Colonic mucosa (tissue), 4 donors: ENCODE data around the gene FAM149B1. TPM values are rescaled to one million over a fixed set of nuclear protein-coding genes. Genes with fewer than 3 reads are reported as not detected.

Experiments used
- DNase-seq: peaks from one replicate; pipeline ENCODE4 v3.0.0-alpha.2; 2020
- H3K27ac ChIP-seq: fragments of 200-600 bp; one replicate; pipeline ENCODE4 v1.8.0; 2021
- H3K27me3 ChIP-seq: fragments of 200-600 bp; one replicate; pipeline ENCODE4 v1.8.0; 2021
- H3K36me3 ChIP-seq: fragments of 200-600 bp; one replicate; pipeline ENCODE4 v1.8.0; 2021
- H3K4me1 ChIP-seq: fragments of 200-600 bp; one replicate; pipeline ENCODE4 v1.8.0; 2021; ENCODE audit warnings: mild to moderate bottlenecking
- H3K4me3 ChIP-seq: fragments of 200-600 bp; one replicate; pipeline ENCODE4 v1.8.0; 2021
- H3K9ac ChIP-seq, 2 donors: one replicate each; pipeline ENCODE4 v1.7.0; 2013; ENCODE audit warnings: control low read depth in 2 of 2, low read depth in 2 of 2, low read length in 2 of 2
- H3K9me3 ChIP-seq: fragments of 200-600 bp; one replicate; pipeline ENCODE4 v1.8.0; 2021
- CTCF ChIP-seq: fragments of 200-600 bp; IDR thresholded peaks from one replicate; pipeline ENCODE4 v1.8.0; 2022; ENCODE audit warnings: antibody characterized with exemption, mild to moderate bottlenecking
- intact Hi-C: fragments of 100-400 bp; cut with DNase I; formaldehyde crosslinking; loops from one replicate; pipeline ENCODE4 v1.14.1; 2022
- total RNA-seq, 2 donors: library from RNA; stranded (reverse); fragmentation: NEBNext Ultra II Directional in 1 of 2; extraction: Animal tissue kit (Norgen Biotek cat#: 25700) in 1 of 2; gene quantifications; one replicate each; pipeline ENCODE4 v1.2.1, GENCODE V29; 2021
- donor health status: healthy.
- donor health status: DM: no; HTN: no; CAD: no.
- donor health status: DM: no; HTN: no; CAD: no.

Gene FAM149B1
- total RNA-seq, 2 donors from 2014 or later: 14.0 to 16.4 TPM

- intact Hi-C loops: no loop called here
- TF ChIP-seq CTCF: no peak
- Histone ChIP-seq H3K36me3 (no peaks in the 10 kb centered on the region), H3K9me3 (no peaks in the 10 kb centered on the region), H3K9ac (no peak overlapping the region), H3K4me1 (no peaks in the 10 kb centered on the region), H3K4me3 (no peak overlapping the region), H3K27ac (no peak overlapping the region), H3K27me3 (no peaks in the 10 kb centered on the region)
- DNase-seq: no peak
Measured at GRCh38 chr10:73172867-73173266, 4.9 kb downstream of the FAM149B1 start.

- no peak for TF ChIP-seq CTCF
- Histone ChIP-seq H3K4me3 (no peak overlapping the region), H3K9me3 (no peaks in the 10 kb centered on the region), H3K9ac (no peak overlapping the region), H3K27ac (no peak overlapping the region), H3K4me1 (no peaks in the 10 kb centered on the region), H3K36me3 (no peaks in the 10 kb centered on the region), H3K27me3 (no peaks in the 10 kb centered on the region)
- intact Hi-C loops: no loop called here
- no peak for DNase-seq
Measured at GRCh38 chr10:73174148-73174925, 6.4 kb downstream of the FAM149B1 start.

GRCh38 chr10:73182568-73182967, 14.6 kb downstream of the FAM149B1 start:
- no peak overlapping the region for H3K4me3 ChIP-seq
- no peaks in the 10 kb centered on the region for H3K27me3 ChIP-seq
- no peak overlapping the region for H3K9ac ChIP-seq
- H3K9me3 ChIP-seq: no peaks in the 10 kb centered on the region
- H3K27ac ChIP-seq: no peak overlapping the region
- no peak for TF ChIP-seq CTCF
- no peak for DNase-seq
- intact Hi-C loops: no loop called here
- H3K4me1 ChIP-seq: no peaks in the 10 kb centered on the region
- no peaks in the 10 kb centered on the region for H3K36me3 ChIP-seq

GRCh38 chr10:73183667-73184281, 15.9 kb downstream of the FAM149B1 start:
- Histone ChIP-seq H3K4me3 (no peak overlapping the region), H3K27ac (no peak overlapping the region), H3K36me3 (no peaks in the 10 kb centered on the region), H3K27me3 (no peaks in the 10 kb centered on the region), H3K9me3 (no peaks in the 10 kb centered on the region), H3K9ac (no peak overlapping the region), H3K4me1 (no peaks in the 10 kb centered on the region)
- intact Hi-C loops: no loop called here
- TF ChIP-seq CTCF: no peak
- DNase-seq: no peak

- Histone ChIP-seq H3K36me3 (no peaks in the 10 kb centered on the region), H3K9ac (no peak overlapping the region), H3K4me3 (no peak overlapping the region), H3K27ac (no peak overlapping the region), H3K9me3 (no peaks in the 10 kb centered on the region), H3K27me3 (no peaks in the 10 kb centered on the region), H3K4me1 (no peaks in the 10 kb centered on the region)
- no peak for DNase-seq
- intact Hi-C loops: no loop called here
- no peak for TF ChIP-seq CTCF
Measured at GRCh38 chr10:73186266-73186665, 18.3 kb downstream of the FAM149B1 start.
